ENCODE data around the gene SORCS2. TPM values are rescaled to one million over a fixed set of nuclear protein-coding genes. Genes with fewer than 3 reads are reported as not detected.

SORCS2 gene
- polyA plus RNA-seq, 1 of the 3 experiments (the other 2 are of a cell fraction) = 1.6 TPM

- peak; percentile 93 for TF ChIP-seq SIN3A (IDR thresholded peaks at IDR 0.05; ENCODE audit: borderline replicate concordance, low read depth, low read length)
- TF ChIP-seq FOXJ3 (CRISPR knock-in tag; IDR thresholded peaks at IDR 0.05) = no peak
- TF ChIP-seq GATA2 (CRISPR knock-in tag; IDR thresholded peaks at IDR 0.05) = no peak
- TF ChIP-seq REST (IDR thresholded peaks at IDR 0.05; ENCODE audit: low read depth, low read length) = peak; percentile 68
- TF ChIP-seq TCF12 (IDR thresholded peaks at IDR 0.05) = peak; percentile 99
- peak; percentile 98 for TF ChIP-seq TEAD4 (IDR thresholded peaks at IDR 0.05; ENCODE audit: borderline replicate concordance, insufficient read depth)
- peak; percentile 100 for TF ChIP-seq MAX (IDR thresholded peaks at IDR 0.05; ENCODE audit: low read depth)
- TF ChIP-seq NRF1 (IDR thresholded peaks at IDR 0.05; ENCODE audit: low read depth, low read length) = no peak
- TF ChIP-seq PBX3 (IDR thresholded peaks at IDR 0.05) = peak; percentile 99
- TF ChIP-seq RCOR1 (IDR thresholded peaks at IDR 0.05; ENCODE audit: low read length) = no peak
- peak; percentile 98 for TF ChIP-seq FOXM1 (IDR thresholded peaks at IDR 0.05; ENCODE audit: low read depth)
- no peak for TF ChIP-seq IRF3 (IDR thresholded peaks at IDR 0.05; ENCODE audit: low read depth, low read length)
- TF ChIP-seq MXI1 (IDR thresholded peaks at IDR 0.05; ENCODE audit: low read depth, low read length) = no peak
- TF ChIP-seq TAF1 (IDR thresholded peaks at IDR 0.05; ENCODE audit: borderline replicate concordance, low read depth, low read length) = peak; percentile 25; the same call in 1 of the 2 replicates
- TF ChIP-seq ELF1 (IDR thresholded peaks at IDR 0.05) = peak; percentile 58; the same call in 1 of the 2 replicates
- no peak for TF ChIP-seq RFX5 (IDR thresholded peaks at IDR 0.05; ENCODE audit: low read length)
- peak; percentile 87; the same call in 1 of the 2 replicates for TF ChIP-seq POLR2AphosphoS5 (IDR thresholded peaks at IDR 0.05; ENCODE audit: low read depth, low read length)
- TF ChIP-seq ZBTB33 (IDR thresholded peaks at IDR 0.05; ENCODE audit: borderline replicate concordance, low read depth) = peak; percentile 87; the same call in 1 of the 2 replicates
Observed at GRCh38 chr4:7649741-7650531, 457.6 kb downstream of the SORCS2 start (continued).

All from SK-N-SH (cell line).